Activated naive CD8-positive, alpha-beta T cell treated with anti-CD3 and anti-CD28 coated beads for 36 hours (primary cell): Measurements from ENCODE around the gene MYO7B. TPM values are rescaled to one million over a fixed set of nuclear protein-coding genes. Genes with fewer than 3 reads are reported as not detected.

ENCODE experiments used
- DNase-seq: peaks from one replicate; pipeline ENCODE4 v3.0.0; 2021
- H3K27ac Mint-ChIP-seq: one replicate; pipeline ENCODE4 v1.8.0; 2022; ENCODE audit warnings: mild to moderate bottlenecking, moderate library complexity, mixed read lengths
- H3K27me3 Mint-ChIP-seq: one replicate; pipeline ENCODE4 v1.8.0; 2022; ENCODE audit warnings: mild to moderate bottlenecking, mixed read lengths
- H3K36me3 Mint-ChIP-seq: one replicate; pipeline ENCODE4 v1.8.0; 2021; ENCODE audit warnings: mild to moderate bottlenecking, mixed read lengths
- H3K4me1 Mint-ChIP-seq: one replicate; pipeline ENCODE4 v1.8.0; 2021; ENCODE audit warnings: mixed read lengths
- H3K4me3 Mint-ChIP-seq: one replicate; pipeline ENCODE4 v1.8.0; 2022; ENCODE audit warnings: mild to moderate bottlenecking, moderate library complexity, mixed read lengths
- H3K9me3 Mint-ChIP-seq: one replicate; pipeline ENCODE4 v1.8.0; 2022; ENCODE audit warnings: mixed read lengths
- total RNA-seq, 2 experiments: library from RNA; stranded (reverse); gene quantifications; one replicate each; pipeline ENCODE4 v1.2.3, GENCODE V29; 2021

MYO7B gene
- total RNA-seq, 2 experiments from 2014 or later: 0.62 to 0.88 TPM

DNA sequence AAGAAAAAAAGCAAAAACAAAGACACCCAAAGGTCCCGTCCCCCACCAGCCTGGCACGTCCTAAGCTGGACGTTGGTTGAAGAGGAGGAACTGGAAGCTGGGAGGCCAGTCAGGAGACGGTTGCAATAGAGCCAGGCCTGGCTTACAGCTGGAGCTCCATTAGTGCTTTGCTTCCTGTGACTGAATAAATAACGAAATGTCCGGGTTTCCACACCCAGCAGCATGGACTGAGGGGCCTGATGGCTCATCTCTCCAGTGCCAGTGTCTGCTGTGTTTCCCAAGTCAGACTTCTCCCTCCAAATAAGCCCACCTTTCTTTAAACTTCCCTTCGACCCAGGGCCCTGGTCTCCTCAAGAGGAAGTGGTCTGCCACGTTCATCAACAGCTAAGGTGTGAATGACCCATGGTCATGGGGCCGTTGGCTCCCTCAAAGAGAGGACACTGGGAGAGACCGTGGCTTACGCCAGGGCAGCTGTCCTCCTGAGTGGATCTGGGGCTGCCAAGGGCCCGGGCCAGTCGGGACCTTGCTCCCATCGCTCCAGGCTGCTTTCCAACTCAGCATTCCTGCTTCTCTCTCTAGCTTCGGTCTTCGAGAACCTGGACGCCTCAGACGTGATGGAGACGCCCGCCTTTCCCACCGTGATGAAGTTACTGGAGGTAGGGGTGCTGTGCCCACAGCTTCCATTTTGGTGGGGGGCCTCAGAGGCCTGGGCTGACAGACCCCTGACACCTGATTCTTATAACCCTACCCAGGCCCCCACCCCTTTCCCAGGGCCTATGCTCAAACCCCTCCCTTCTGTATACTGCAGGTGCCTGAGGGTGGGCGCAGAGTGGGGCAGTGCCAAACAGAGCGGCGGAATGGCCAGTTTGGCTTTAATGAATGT, 44.9 kb downstream of the MYO7B start:
- Mint-ChIP-seq H3K36me3 (no peaks in the 10 kb centered on the region), H3K9me3 (no peaks in the 10 kb centered on the region), H3K27ac (no peak overlapping the region), H3K4me3 (no peak overlapping the region), H3K27me3 (no peaks in the 10 kb centered on the region), H3K4me1 (peaks cover 4% of the 10 kb centered on the region)
- DNase-seq: no peak

DNA sequence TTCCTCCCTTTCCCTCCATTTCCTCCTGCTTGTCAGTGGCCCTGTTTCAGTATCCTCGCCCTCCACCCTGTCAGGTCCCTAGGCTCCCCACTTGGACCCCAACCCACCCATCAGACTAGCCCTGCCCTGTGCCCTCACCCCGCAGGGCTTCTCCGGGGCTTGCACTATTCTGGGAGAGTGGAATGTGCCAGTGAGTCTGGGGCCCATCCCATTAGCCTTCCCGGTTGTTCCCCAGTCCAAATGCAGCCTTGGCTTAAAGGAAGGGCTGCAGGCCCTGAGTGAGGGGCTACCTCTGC, 45.5 kb downstream of the MYO7B start:
- Mint-ChIP-seq H3K27me3 (no peaks in the 10 kb centered on the region), H3K36me3 (no peaks in the 10 kb centered on the region), H3K4me1 (peaks cover 2% of the 10 kb centered on the region), H3K4me3 (no peak overlapping the region), H3K9me3 (no peaks in the 10 kb centered on the region), H3K27ac (no peak overlapping the region)
- DNase-seq: no peak

DNA sequence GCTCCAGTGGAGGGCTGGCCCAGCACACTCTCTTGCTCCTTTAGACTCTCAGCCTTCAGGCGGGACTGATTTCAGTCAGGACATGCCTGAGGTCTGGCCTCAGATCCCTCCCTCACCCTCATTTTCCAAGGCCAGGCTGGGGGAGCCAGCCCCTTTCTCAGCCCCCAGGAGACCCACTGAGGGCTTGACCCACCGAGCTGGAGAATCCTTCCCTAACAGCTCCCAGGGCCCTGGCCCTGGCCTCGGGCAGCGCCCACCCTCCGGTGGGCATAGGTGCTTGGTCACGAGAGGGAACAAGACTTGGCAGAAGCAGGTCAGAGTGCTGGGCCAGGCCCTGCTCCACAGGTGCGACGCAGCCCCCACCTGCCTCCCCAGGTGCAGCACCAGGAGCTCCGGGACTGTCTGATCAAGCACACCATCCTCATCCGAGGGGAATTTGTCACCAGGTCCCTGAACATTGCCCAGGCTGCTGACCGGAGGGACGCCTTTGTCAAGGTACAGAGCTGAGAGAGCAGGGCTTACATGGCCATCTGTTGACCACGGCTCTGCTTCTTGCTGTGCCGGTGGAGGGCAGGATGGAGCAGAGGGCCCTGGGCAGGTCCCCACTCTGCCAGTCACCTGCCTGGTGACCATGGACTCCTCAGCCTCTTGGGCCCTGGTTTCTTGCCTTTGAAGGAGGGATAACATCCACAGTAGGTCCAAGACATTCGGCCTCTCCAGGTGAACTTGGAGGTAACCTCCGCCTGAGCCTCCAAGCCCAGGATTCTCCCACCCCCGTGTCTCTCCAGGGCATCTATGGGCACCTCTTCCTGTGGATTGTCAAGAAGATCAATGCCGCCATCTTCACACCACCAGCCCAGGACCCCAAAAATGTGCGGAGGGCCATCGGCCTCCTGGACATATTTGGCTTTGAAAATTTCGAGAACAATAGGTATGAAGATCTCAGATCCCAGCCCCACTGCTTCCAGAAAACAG, 46.3 kb downstream of the MYO7B start:
- H3K27me3 Mint-ChIP-seq: no peaks in the 10 kb centered on the region
- H3K9me3 Mint-ChIP-seq: no peaks in the 10 kb centered on the region
- no peak overlapping the region for H3K4me3 Mint-ChIP-seq
- H3K27ac Mint-ChIP-seq: no peak overlapping the region
- DNase-seq: no peak
- no peaks in the 10 kb centered on the region for H3K36me3 Mint-ChIP-seq
- H3K4me1 Mint-ChIP-seq: no peaks in the 10 kb centered on the region

DNA sequence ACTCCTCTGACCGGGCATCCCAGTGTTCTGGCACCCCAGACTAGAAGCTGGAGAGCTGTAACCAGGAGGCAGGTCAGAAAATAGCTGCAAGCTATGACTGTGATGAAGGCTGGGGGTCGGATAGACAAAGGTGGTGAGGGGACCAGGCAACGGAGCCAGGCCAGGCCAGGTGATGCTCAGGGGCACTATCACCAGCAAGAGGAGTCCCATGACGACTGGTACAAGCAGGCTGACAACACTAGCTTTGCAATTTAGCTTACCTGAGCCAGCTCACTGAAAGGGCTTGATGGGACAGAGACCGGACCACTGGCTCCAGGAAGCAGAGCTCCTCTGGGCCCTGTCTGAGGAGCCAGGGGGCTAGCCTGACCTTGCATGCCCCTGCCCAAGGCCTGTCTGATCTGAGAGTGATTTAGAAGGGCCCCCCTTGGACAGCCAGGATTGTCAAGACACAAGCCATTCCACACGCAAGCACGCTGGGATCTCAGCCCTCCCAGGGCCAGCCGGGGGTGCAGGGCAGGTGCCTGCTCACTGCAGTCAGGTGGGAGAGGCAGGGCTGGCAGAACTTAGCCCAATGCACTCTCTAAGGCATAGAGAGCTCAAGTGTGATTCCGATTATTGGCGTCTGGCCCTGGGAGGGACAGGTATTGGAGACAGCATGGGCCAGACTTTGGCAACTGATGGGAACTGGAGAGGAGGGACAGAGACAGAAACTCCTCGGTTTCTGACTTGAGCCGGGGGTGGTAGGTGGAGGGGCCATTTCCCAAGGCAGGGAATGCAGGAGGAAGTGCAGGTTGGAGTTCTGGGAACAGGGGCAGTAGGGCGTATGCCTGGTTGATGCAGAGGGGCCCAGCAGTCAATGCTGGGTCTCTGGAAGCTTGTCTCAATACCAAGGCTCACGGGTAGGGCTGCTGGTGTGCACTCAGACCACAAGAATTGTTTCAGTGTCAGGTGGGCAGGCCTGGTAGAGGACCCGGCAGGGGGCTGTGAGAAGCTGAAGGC, 47.7 kb downstream of the MYO7B start:
- Mint-ChIP-seq H3K36me3 (no peaks in the 10 kb centered on the region), H3K4me1 (no peaks in the 10 kb centered on the region), H3K27me3 (no peaks in the 10 kb centered on the region), H3K27ac (no peak overlapping the region), H3K4me3 (no peak overlapping the region), H3K9me3 (no peaks in the 10 kb centered on the region)
- DNase-seq: no peak

DNA sequence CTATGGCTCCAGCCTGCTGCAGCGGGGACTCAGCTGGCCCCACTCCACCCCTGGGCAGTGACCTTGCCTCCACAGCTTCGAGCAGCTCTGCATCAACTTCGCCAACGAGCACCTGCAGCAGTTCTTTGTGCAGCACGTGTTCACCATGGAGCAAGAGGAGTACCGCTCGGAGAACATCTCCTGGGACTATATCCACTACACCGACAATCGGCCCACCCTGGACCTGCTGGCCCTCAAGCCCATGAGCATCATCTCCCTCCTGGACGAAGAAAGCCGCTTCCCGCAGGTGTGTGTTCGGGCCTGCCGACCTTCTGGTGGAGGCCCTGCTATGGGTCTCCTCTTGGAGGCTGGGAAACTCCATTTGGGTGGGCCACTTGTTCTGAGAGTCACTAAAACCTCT, 48.6 kb downstream of the MYO7B start:
- Mint-ChIP-seq H3K4me3 (no peak overlapping the region), H3K4me1 (no peaks in the 10 kb centered on the region), H3K27ac (no peak overlapping the region), H3K27me3 (no peaks in the 10 kb centered on the region), H3K36me3 (no peaks in the 10 kb centered on the region), H3K9me3 (no peaks in the 10 kb centered on the region)
- DNase-seq: no peak

DNA sequence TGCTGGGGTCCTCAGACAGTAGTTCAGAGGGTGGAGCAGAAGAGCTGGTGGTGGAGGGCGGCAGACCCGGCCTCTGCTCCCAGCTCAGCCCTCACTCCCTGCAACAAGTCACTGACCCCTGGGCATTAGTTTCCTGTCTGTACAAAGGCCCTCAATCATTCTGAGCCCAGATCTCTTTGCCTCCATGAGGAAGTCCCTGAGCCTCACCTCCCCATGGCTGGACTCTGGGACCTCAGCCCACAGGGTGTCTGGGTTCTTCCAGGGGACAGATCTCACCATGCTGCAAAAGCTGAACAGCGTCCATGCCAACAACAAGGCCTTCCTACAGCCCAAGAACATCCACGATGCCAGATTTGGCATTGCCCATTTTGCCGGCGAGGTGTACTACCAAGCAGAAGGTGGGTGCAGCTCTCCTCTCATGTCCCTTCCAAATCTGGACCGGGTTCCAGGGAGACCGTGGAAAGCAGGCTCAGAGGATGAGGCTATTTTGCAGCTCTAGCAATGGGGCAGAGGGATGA, 49.1 kb downstream of the MYO7B start:
- Mint-ChIP-seq H3K9me3 (no peaks in the 10 kb centered on the region), H3K27ac (no peak overlapping the region), H3K36me3 (no peaks in the 10 kb centered on the region), H3K4me3 (no peak overlapping the region), H3K27me3 (no peaks in the 10 kb centered on the region), H3K4me1 (no peaks in the 10 kb centered on the region)
- no peak for DNase-seq

DNA sequence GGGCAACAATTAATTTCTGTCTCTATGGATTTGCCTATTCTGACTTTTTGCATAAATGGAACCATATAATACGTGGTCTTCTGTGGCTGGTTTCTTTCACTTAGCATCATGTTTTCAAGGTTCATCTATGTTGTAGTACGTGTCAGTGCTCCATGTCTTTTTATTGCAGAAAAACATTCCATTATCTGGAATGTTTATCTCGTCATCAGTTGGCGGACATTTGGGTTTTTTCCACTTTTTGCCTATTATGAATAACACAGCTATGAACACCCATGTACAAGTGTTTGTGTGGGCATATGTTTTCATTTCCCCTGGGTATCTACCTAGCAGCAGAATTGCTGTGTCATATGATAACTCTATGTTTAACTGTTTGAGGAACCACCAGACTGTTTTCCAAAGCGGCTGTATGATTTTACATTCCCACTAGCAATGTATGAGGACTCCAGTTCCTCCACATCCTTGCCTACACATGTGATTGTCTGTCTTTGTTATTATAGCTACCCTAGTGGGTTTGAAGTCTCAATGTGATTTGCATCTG, 49.9 kb downstream of the MYO7B start:
- H3K36me3 Mint-ChIP-seq: no peaks in the 10 kb centered on the region
- no peak overlapping the region for H3K4me3 Mint-ChIP-seq
- no peak for DNase-seq
- H3K27me3 Mint-ChIP-seq: no peaks in the 10 kb centered on the region
- H3K27ac Mint-ChIP-seq: no peak overlapping the region
- H3K9me3 Mint-ChIP-seq: no peaks in the 10 kb centered on the region
- no peaks in the 10 kb centered on the region for H3K4me1 Mint-ChIP-seq

DNA sequence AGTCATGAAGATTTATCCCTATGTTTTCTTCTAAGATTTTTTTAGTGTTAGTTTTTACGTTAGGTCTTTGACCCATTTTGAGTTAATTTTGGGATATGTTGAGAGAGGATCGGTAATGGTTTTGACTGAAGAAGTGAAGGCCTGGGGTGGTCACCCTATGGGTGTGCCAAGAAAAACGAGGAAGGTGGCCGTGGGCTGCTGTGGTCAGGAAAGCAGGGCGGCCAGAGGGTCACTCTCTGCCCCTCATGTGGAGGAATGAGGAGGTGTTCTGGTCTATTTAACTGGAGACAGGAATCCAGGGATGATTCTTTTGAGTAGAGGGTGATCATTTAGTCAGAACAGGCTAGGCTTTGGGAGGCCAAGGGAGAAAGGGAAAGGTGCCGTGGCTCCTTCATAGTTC, 50.7 kb downstream of the MYO7B start:
- Mint-ChIP-seq H3K4me3 (no peak overlapping the region), H3K27ac (no peak overlapping the region), H3K36me3 (no peaks in the 10 kb centered on the region), H3K4me1 (peaks cover under 1% of the 10 kb centered on the region), H3K9me3 (no peaks in the 10 kb centered on the region), H3K27me3 (no peaks in the 10 kb centered on the region)
- no peak for DNase-seq

DNA sequence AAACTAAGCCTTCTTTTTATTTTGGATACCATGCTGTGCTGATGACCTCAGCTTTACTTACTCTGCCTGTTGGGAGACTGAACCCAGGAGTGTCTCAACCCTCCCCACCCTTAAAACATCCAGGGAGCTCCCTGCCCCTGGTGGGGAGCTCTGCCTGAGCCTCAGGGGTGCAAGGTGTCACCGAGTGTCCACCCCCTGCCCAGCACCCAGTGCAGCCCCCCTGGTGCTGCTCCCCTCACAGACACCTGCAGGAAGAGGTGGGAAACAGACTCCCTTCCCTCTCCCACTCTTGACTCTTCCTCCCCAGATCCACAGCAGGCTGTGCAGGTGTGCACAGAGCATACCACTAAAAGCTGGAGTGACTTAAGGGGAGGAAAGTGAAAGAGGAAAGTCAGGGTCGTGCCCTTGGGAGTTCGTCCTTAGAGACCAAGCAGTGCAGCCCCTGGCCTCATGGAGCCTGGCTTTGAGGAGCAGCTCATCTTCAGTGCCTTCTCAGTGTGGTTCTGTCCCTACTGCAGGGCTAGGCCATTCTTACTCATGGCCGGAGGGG, 51.3 kb downstream of the MYO7B start:
- Mint-ChIP-seq H3K27me3 (no peaks in the 10 kb centered on the region), H3K9me3 (no peaks in the 10 kb centered on the region), H3K36me3 (no peaks in the 10 kb centered on the region), H3K4me3 (no peak overlapping the region), H3K4me1 (peaks cover 3% of the 10 kb centered on the region), H3K27ac (no peak overlapping the region)
- no peak for DNase-seq

DNA sequence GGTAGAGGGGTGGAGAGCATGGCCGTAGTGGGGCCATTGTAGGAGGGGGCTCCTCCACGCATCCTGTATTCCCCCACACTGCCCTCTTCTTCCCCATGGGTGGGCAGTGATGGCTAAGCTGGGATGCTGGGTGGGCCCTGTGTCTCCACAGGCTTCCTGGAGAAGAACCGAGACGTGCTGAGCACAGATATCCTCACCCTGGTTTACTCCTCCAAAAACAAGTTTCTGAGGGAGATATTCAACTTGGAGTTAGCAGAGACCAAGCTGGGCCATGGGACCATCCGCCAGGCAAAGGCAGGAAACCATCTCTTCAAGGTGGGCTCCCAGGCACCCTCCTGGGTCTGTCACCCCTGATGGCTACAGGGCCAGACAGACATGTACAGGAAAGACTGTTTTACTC, 52.8 kb downstream of the MYO7B start:
- Mint-ChIP-seq H3K27me3 (no peaks in the 10 kb centered on the region), H3K4me1 (peaks cover 3% of the 10 kb centered on the region), H3K9me3 (no peaks in the 10 kb centered on the region), H3K27ac (no peak overlapping the region), H3K36me3 (no peaks in the 10 kb centered on the region), H3K4me3 (no peak overlapping the region)
- no peak for DNase-seq

DNA sequence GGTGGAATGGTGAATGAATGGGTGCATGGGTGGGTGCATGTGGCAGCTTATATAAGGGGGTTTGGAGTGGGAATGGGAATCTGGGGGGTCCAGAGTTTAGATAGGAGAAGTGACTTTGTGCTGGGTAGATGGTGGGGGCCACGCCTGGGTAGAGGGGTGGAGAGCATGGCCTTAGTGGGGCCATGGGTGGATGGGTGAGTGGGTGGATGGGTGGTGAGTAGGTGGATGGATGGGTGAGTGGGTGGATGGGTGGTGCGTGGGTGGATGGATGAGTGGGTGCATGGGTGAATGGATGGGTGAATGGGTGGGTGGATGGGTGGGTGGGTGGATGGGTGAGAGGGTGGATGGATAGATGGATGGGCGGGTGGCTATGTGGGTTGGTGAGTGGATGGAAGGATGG, 53.9 kb downstream of the MYO7B start:
- no peak for DNase-seq
- Mint-ChIP-seq H3K9me3 (no peaks in the 10 kb centered on the region), H3K27me3 (no peaks in the 10 kb centered on the region), H3K4me1 (peaks cover 3% of the 10 kb centered on the region), H3K4me3 (no peak overlapping the region), H3K36me3 (no peaks in the 10 kb centered on the region), H3K27ac (no peak overlapping the region)

DNA sequence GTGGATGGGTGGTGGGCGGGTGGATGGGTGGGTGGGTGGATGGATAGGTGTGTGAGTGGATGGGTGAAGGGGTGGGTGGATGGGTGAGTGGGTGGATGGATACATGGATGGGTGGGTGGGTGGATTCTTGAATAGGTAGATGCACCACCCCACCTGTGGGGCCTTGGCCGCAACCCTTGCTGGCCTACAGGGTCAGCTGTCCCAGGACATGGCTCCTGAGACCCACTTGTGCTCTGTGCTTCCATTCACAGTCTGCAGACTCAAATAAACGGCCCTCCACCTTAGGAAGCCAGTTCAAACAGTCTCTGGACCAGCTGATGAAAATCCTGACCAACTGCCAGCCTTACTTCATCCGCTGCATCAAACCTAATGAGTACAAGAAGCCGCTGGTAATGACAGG, 54.4 kb downstream of the MYO7B start:
- H3K4me1 Mint-ChIP-seq: peaks cover 3% of the 10 kb centered on the region
- no peaks in the 10 kb centered on the region for H3K27me3 Mint-ChIP-seq
- H3K9me3 Mint-ChIP-seq: no peaks in the 10 kb centered on the region
- H3K36me3 Mint-ChIP-seq: no peaks in the 10 kb centered on the region
- DNase-seq: no peak
- H3K27ac Mint-ChIP-seq: no peak overlapping the region
- no peak overlapping the region for H3K4me3 Mint-ChIP-seq

DNA sequence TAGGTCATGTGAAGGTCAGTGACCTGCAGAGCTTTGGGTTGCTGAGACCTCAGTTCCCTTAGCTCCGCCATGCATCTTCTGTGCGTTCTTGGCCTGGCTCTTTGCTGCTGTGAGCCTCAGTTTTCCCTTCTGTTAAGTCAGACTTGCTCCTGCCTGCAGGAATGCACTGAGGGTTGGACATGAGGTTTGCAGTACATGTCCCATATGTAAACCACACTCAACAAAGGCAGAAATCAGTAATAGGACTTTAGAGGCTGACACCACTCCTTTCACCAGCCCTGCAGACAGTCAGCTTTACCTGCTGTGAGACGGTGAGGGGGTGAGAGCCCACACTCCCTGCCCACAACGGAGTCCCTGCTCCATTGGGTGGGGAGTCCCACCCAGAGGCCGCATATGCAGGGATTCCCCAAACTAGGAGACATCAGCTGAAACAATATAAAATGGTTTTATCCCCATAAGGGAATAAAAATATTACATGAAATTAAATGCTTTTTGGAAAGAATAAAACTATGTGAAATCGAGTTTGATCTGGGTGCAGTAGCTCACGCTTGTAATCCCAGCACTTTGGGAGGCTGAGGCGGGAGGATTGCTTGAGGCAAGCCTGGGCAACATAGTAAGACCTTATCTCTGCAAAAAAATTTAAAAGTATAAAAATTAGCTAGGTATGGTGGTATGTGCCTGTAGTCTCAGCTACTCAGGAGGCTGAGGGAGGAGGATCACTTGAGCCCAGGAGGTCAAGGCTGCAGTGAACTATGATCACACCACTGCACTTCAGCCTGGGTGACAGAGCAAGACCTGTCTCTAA, 55.1 kb downstream of the MYO7B start:
- DNase-seq: no peak
- Mint-ChIP-seq H3K9me3 (no peaks in the 10 kb centered on the region), H3K27me3 (no peaks in the 10 kb centered on the region), H3K4me3 (no peak overlapping the region), H3K36me3 (no peaks in the 10 kb centered on the region), H3K27ac (no peak overlapping the region), H3K4me1 (peaks cover 3% of the 10 kb centered on the region)
